GOT3 (cell line): ENCODE results near the gene ICA1.
"Not testable (repeated sequence)": the region's sequence is repeated elsewhere in the genome, so short reads cannot be mapped to it uniquely, and the experiment has no call there.

Experiments
- DNase-seq: peaks from one replicate; lab custom pipeline; 2025; ENCODE audit warnings: mixed read lengths; lab: John Stamatoyannopoulos, UW

Gene ICA1

DNA sequence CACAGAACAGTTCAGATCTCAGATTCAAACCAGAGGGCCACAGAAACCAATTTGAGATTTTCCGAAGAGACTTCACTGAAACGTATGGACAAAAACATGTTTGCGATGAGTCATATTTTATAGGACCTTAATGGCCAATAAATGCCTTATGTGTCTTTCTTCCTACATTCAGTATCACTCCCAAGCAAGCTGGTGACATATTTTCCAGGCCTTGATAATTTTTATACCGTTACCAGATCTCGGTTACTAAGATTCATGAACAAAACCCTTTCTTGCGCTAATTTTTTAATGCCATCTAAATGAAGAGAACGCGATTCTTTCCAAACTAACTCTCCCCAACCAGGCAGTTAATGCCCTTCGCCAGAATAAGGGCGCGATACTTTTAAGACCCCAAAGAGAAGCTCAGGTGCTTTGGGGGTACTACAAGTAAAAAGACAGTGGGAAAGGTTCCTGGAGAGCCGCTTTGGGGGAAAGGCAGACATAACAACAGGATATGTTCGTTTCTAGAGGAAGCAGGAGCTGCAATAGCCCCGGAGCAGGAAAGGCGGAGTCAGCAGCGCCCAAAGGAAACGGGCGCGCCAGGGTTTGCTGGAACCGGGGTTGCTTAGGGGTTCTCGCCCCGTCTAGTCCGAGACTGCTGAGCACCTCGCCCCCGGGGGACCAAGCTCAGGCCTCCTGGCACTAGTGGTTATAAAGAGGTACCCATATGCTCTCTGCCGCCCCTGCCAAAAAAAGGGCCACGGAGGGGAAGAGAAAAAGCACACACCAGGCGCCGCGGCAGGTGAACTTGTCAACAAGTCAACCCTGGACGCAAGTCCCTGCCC lies 884 bp downstream of the ICA1 start:
- no peak for DNase-seq

- DNase-seq: no peak
Observed at GRCh38 chr7:8259586-8260222, 2.3 kb downstream of the ICA1 start.

DNA sequence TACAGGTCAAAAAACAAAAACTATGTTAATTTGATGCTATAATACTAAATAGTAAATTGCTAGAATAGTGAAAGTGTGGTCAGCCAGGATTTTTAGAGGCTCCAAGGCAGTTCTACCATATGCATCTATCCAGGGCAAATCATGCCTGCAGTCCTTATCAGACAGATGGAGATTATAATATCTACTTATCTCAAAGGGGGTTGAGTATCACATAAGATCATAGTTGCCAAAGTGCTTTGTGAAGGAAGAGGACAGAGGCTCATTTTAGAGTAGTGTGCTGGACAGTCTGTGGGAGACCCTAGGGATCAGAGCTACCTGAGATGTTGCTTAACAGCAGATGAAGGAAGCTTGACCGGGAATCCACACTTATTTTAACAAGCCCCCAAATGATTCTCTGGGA lies 3.2 kb downstream of the ICA1 start:
- DNase-seq: no peak

- no peak for DNase-seq
Observed at GRCh38 chr7:8258166-8258565, 3.8 kb downstream of the ICA1 start.

- DNase-seq: no peak
Observed at GRCh38 chr7:8255680-8256655, 6.0 kb downstream of the ICA1 start.

GRCh38 chr7:8254667-8255066 lies 7.3 kb downstream of the ICA1 start:
- DNase-seq: no peak

GRCh38 chr7:8254215-8254614 lies 7.8 kb downstream of the ICA1 start:
- no peak for DNase-seq

GRCh38 chr7:8251195-8251594 lies 10.8 kb downstream of the ICA1 start:
- no peak for DNase-seq

GRCh38 chr7:8250547-8250946 lies 11.4 kb downstream of the ICA1 start:
- DNase-seq: no peak

DNA sequence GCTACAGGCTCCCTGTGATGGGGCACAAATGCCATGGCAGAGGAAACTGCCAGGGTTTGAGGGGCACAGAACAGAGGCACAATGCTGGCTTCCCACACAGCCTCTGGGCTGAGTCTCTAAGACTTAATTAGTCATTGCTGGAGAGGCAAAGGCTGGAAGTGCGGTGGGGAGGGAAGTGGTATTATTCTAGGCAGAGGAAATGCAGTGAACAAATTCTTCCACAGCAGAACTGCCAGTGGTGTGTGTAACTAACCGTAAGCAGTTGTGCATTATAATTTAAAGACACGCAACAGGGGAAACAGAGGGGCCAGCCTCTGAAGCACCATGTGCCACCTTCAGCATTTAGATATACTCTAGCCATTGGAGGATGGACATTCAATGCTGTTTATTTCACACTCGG lies 12.8 kb downstream of the ICA1 start:
- DNase-seq: no peak

DNA sequence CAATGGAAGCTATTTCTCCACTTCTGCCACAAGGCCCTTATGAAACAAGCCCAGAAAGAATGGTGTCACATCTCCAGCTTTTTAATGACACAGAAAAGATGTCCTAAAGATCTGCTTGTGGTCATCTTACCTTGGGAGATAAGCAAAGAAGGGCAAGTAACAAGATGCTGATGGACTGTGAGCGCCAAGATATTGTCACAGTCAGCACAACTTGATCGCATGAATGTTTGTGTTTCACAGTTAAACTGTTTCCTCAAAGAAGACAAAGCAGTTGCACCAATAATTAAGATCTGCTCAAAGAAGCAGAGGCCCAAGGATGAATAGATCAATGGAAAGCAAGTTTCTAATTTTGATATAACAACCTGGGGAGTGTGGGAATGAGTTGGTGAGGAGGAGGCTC lies 15.9 kb downstream of the ICA1 start:
- DNase-seq: no peak

GRCh38 chr7:8245032-8245431 lies 16.9 kb downstream of the ICA1 start:
- DNase-seq: not testable (repeated sequence)

DNA sequence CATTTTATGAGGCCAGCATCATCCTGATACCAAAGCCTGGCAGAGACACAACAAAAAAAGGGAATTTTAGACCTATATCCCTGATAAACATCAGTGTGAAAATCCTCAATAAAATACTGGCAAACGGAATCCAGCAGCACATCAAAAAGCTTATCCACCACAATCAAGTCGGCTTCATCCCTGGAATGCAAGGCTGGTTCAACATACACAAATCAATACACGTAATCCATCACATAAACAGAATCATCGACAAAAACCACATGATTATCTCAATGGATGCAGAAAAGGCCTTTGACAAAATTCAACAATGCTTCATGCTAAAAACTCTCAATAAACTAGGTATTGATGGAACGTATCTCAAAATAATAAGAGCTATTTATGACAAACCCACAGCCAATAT lies 18.9 kb downstream of the ICA1 start:
- DNase-seq: not testable (repeated sequence)

GRCh38 chr7:8239702-8240362 lies 22.1 kb downstream of the ICA1 start:
- not testable (repeated sequence) for DNase-seq

- no peak for DNase-seq
Observed at GRCh38 chr7:8236780-8237407, 25.1 kb downstream of the ICA1 start.

- no peak for DNase-seq
Observed at GRCh38 chr7:8232999-8233847, 28.7 kb downstream of the ICA1 start.

- no peak for DNase-seq
Observed at GRCh38 chr7:8229927-8230326, 32.0 kb downstream of the ICA1 start.

DNA sequence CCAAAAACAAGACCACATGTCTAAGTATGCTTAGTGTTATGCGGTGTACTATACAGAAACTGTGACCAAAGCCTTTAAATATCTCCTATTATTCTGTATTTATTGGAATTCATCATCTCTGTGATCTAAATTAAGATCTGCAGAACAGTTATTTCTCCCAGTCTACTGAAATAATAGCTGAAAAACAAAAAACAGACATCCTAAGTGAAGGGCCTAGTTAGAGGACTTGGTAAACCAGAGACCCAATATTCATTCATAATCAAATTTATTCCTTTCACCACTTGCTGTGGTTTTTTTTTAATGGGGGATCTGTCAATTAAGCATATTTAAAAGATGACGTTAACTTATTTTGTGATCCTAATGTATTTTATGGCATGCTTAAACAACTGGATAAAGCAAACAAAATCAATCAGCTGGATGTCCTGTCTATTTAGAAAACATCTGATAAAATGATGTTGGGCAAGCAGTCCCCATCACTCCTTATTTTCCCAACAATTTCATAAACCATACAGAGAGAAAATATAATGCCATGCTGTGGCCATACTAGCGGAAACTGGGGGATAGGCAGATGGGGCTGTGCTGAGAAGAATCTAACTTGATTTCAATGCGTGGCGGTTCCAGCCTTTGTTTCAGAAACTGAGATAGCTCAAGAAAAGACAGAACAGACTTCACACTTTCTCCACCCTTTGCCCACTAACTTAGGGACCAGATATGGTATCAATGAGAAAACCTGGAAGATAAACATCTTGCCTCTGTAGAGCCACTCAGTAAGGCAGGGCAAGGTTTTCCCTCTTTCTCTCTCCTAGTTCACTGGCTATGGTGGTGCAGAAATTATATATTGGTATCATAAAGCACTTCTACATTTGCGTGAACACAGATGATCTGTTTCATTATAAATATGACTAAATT lies 32.9 kb downstream of the ICA1 start:
- no peak for DNase-seq

DNA sequence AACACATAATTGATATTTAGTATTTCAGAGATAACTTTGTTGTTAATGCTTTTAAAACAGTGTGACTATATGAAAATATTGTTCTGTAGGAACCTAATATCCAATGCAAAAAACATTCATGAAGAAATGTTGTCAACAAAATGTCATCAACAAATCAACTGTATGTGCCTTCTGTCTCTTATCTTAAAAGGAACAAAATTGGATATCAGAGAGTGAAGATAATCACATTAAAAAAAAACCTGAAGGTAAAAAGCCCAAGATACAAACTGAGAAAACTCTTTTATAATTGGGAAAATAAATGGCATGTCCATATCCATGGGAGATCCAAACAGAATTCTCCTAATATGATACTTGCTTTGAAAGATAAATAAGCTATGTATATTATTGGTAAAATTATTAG lies 33.9 kb downstream of the ICA1 start:
- DNase-seq: no peak
